ENCODE results near the gene PPP1R13B. TPM values are rescaled to one million over a fixed set of nuclear protein-coding genes. Genes with fewer than 3 reads are reported as not detected.
"Not testable (repeated sequence)": the region's sequence is repeated elsewhere in the genome, so short reads cannot be mapped to it uniquely, and the experiment has no call there.

PPP1R13B gene
- total RNA-seq, 4 donors from 2014 or later: 5.6 to 71.6 (median 18.2) TPM

DNA sequence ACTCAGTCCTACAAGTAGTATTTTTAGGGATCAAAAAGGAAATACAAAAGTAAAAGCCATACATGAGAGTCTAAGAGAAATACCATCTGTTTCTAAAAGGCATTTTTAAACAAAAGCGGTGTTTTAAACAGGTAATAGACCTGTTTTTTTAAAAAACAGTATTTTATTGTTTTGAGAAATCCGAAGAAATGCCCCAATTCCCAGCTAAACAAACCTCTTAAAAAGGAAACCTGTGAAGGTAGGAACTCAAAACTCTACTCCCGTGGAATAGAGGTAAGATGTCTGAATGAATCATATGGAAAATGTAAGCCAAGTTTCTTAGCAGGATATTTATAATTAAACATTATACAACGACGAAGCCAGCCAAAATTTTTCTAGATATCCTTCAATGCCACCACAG, 2.0 kb downstream of the PPP1R13B start:
- TF ChIP-seq, protein P1, sequence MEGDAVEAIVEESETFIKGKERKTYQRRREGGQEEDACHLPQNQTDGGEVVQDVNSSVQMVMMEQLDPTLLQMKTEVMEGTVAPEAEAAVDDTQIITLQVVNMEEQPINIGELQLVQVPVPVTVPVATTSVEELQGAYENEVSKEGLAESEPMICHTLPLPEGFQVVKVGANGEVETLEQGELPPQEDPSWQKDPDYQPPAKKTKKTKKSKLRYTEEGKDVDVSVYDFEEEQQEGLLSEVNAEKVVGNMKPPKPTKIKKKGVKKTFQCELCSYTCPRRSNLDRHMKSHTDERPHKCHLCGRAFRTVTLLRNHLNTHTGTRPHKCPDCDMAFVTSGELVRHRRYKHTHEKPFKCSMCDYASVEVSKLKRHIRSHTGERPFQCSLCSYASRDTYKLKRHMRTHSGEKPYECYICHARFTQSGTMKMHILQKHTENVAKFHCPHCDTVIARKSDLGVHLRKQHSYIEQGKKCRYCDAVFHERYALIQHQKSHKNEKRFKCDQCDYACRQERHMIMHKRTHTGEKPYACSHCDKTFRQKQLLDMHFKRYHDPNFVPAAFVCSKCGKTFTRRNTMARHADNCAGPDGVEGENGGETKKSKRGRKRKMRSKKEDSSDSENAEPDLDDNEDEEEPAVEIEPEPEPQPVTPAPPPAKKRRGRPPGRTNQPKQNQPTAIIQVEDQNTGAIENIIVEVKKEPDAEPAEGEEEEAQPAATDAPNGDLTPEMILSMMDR (IDR thresholded peaks at IDR 0.05): no peak
- no peak for TF ChIP-seq POLR2A (IDR thresholded peaks at IDR 0.05)
- no peak overlapping the region for H3K4me3 ChIP-seq
- no peak overlapping the region for H3K27ac ChIP-seq
- H3K4me1 ChIP-seq: peaks cover 0 to 12% of the 10 kb centered on the region in 2 donors
- H3K36me3 ChIP-seq: no peaks in the 10 kb centered on the region
- no peaks in the 10 kb centered on the region for H3K27me3 ChIP-seq
- intact Hi-C loops (cut with DNase I; ENCODE audit: low total_unique reads): no loop called here
- no peak for DNase-seq
- H3K9me3 ChIP-seq: no peaks in the 10 kb centered on the region

DNA sequence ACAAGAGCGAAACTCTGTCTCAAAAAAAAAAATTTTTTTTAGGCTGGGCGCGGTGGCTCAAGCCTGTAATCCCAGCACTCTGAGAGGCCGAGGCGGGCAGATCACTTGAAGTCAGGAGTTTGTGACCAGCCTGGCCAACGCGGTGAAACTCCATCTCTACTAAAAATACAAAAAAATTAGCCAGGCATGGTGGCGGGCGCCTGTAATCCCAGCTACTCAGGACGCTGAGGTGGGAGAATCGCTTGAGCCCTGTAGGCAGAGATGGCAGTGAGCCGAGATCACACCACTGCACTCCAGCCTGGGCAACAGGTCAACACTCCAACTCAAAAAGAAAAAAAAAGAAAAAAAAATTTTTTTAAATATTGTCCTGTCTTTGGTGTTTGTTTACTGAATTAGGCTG, 6.1 kb downstream of the PPP1R13B start:
- H3K4me3 ChIP-seq; H3K36me3 ChIP-seq; H3K27me3 ChIP-seq; DNase-seq; H3K9me3 ChIP-seq; intact Hi-C loops (cut with DNase I; ENCODE audit: low total_unique reads); H3K27ac ChIP-seq; H3K4me1 ChIP-seq: not testable (repeated sequence)

DNA sequence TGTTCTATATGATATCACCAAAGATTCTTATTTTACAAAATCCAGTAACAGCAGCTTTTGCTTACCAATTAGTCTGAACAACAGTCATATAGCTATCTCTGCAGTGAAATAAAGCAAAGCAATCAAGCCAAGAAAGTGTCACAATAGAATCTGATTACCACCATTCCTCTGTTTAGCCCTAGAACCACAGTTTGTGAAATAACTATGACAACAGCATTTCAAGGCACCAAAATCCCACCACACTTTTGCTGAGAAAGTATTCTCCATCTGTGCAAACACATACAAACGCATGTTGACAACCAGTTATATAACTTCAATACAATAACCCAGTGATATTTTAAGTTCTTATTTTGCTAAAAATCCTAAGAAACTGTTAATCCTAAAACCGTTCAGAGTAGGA, 7.4 kb downstream of the PPP1R13B start:
- no peaks in the 10 kb centered on the region for H3K4me1 ChIP-seq
- no peak overlapping the region for H3K27ac ChIP-seq
- intact Hi-C loops (cut with DNase I; ENCODE audit: low total_unique reads): no loop called here
- H3K9me3 ChIP-seq: no peaks in the 10 kb centered on the region
- no peaks in the 10 kb centered on the region for H3K36me3 ChIP-seq
- H3K4me3 ChIP-seq: no peak overlapping the region
- DNase-seq: no peak
- TF ChIP-seq, protein P1 (IDR thresholded peaks at IDR 0.05): no peak
- no peaks in the 10 kb centered on the region for H3K27me3 ChIP-seq

DNA sequence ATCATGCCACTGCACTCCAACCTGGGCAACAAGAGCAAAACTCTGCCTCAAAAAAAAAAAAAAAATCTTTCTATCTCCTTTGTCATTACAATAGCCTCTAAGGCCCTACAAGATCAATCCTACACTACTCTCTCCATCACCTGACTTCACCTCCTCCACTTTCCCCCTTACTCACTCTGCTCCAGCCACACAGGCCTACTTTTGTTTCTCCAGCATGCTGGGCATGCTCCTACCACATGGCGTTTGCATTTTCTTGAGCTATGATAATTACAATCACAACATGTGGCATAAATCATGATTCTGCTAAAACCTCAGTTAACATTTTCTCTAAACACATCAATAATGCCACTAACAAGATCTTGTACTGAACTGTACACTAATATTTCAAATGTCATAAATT, 7.8 kb downstream of the PPP1R13B start:
- H3K27me3 ChIP-seq: no peaks in the 10 kb centered on the region
- H3K4me3 ChIP-seq: no peak overlapping the region
- no peaks in the 10 kb centered on the region for H3K36me3 ChIP-seq
- DNase-seq: no peak
- H3K4me1 ChIP-seq: no peaks in the 10 kb centered on the region
- no peak for TF ChIP-seq POLR2A (IDR thresholded peaks at IDR 0.05)
- TF ChIP-seq, protein P1 (IDR thresholded peaks at IDR 0.05): no peak
- intact Hi-C loops (cut with DNase I; ENCODE audit: low total_unique reads): no loop called here
- H3K27ac ChIP-seq: no peak overlapping the region
- no peaks in the 10 kb centered on the region for H3K9me3 ChIP-seq

DNA sequence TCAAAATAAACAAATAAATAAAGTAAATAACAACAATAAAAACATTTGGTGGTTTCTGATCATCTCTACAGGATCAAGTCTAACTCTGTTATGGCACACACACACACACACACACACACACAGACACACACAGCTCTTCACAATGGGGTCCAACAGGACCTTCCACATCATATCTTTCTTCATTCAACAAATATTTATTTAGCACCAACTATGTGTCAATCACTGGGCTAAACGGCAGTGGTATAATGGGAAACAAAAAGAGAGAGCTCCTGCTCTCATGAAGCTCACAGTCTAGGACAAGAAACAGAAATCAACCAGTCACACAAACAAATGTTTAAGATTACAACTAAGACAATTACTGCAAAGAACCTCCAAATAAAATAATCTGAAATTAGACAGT, 9.3 kb downstream of the PPP1R13B start:
- H3K4me1 ChIP-seq: no peaks in the 10 kb centered on the region
- H3K4me3 ChIP-seq: no peak overlapping the region
- no peaks in the 10 kb centered on the region for H3K36me3 ChIP-seq
- no peak overlapping the region for H3K27ac ChIP-seq
- no peaks in the 10 kb centered on the region for H3K27me3 ChIP-seq
- intact Hi-C loops (cut with DNase I; ENCODE audit: low total_unique reads): no loop called here
- no peaks in the 10 kb centered on the region for H3K9me3 ChIP-seq
- DNase-seq: no peak
- TF ChIP-seq, protein P1 (IDR thresholded peaks at IDR 0.05): no peak
- TF ChIP-seq POLR2A (IDR thresholded peaks at IDR 0.05): no peak
